ENCODE results near the gene YTHDC2. TPM values are rescaled to one million over a fixed set of nuclear protein-coding genes. Genes with fewer than 3 reads are reported as not detected.
"Not testable (repeated sequence)": the region's sequence is repeated elsewhere in the genome, so short reads cannot be mapped to it uniquely, and the experiment has no call there.

Gene YTHDC2
- total RNA-seq, 1 donor from 2014 or later: 42.8 TPM

GRCh38 chr5:113601423-113601822 lies 87.9 kb downstream of the YTHDC2 start:
- DNase-seq (ENCODE audit: low spot score): no peak

- DNase-seq (ENCODE audit: low spot score): not testable (repeated sequence)
Observed at GRCh38 chr5:113603246-113603645, 89.8 kb downstream of the YTHDC2 start.

GRCh38 chr5:113606298-113607134 lies 93.0 kb downstream of the YTHDC2 start:
- DNase-seq (ENCODE audit: low spot score): peak; percentile 63

GRCh38 chr5:113607361-113607760 lies 93.9 kb downstream of the YTHDC2 start:
- DNase-seq (ENCODE audit: low spot score): no peak

GRCh38 chr5:113608113-113608596 lies 94.7 kb downstream of the YTHDC2 start:
- DNase-seq (ENCODE audit: low spot score): no peak

GRCh38 chr5:113612060-113612496 lies 98.6 kb downstream of the YTHDC2 start:
- no peak for DNase-seq (ENCODE audit: low spot score)

- DNase-seq (ENCODE audit: low spot score): no peak
Observed at GRCh38 chr5:113614191-113614590, 100.7 kb downstream of the YTHDC2 start.

- no peak for DNase-seq (ENCODE audit: low spot score)
Observed at GRCh38 chr5:113615708-113616107, 102.2 kb downstream of the YTHDC2 start.

GRCh38 chr5:113617191-113617796 lies 103.8 kb downstream of the YTHDC2 start:
- no peak for DNase-seq (ENCODE audit: low spot score)

- no peak for DNase-seq (ENCODE audit: low spot score)
Observed at GRCh38 chr5:113632996-113633395, 119.5 kb downstream of the YTHDC2 start.

GRCh38 chr5:113634957-113635356 lies 121.5 kb downstream of the YTHDC2 start:
- DNase-seq (ENCODE audit: low spot score): no peak

- DNase-seq (ENCODE audit: low spot score): no peak
Observed at GRCh38 chr5:113641715-113642114, 128.2 kb downstream of the YTHDC2 start.

Other genes starting within 250 kb of the YTHDC2 start
- 2.1 TPM for gene TSSK1B, start 78.7 kb upstream of the YTHDC2 start, total RNA-seq
- 88.8 TPM for gene MCC, start 25.2 kb upstream of the YTHDC2 start, total RNA-seq

Measured in ureter (tissue), 1 donor.